SK-N-SH (cell line): ENCODE data around the gene TM9SF1. TPM values are rescaled to one million over a fixed set of nuclear protein-coding genes. Genes with fewer than 3 reads are reported as not detected.
A peak's percentile ranks its signal among the peaks of the same experiment; 100 is the strongest.

Experiments
- CTCF ChIA-PET: fragments of 300-600, 350-600 bp; formaldehyde crosslinking; extraction: SDS; loops from one replicate; lab custom pipeline; 2021; lab: Yijun Ruan, JAX
- POLR2A ChIA-PET: fragments of 350-600 bp; sonication (Branson Sonifier 250); formaldehyde crosslinking; extraction: SDS; loops from one replicate; lab custom pipeline; 2020; ENCODE audit warnings: antibody characterized with exemption, inconsistent platforms; lab: Yijun Ruan, JAX
- DNase-seq: peaks from one replicate; pipeline ENCODE4 v3.0.0; 2012
- H2AFZ ChIP-seq: fragments of 200-600 bp; sonication (generic); 2 replicates; pipeline ENCODE4 v1.8.1; 2016; ENCODE audit warnings: antibody characterized with exemption, mild to moderate bottlenecking, low read depth
- H3F3A ChIP-seq: fragments of 200-600 bp; sonication (generic); replicated peaks from 2 replicates; pipeline ENCODE3; 2016; ENCODE audit warnings: antibody characterized with exemption, mild to moderate bottlenecking; ENCODE audit not compliant: insufficient read depth
- H3K27ac ChIP-seq, 2 experiments: fragments of 200-500 bp in 1 of 2; fragments of 200-600 bp in 1 of 2; sonication (Bioruptor generic) in 1 of 2; sonication (generic), shearing (Covaris generic) in 1 of 2; 2 replicates each; pipeline versions ENCODE4 v1.5.1 to v1.6.1; 2014 to 2016; ENCODE audit warnings: low read depth in 2 of 2, inconsistent platforms in 1 of 2, low read length in 1 of 2, mild to moderate bottlenecking in 1 of 2, mixed read lengths in 1 of 2
- H3K27me3 ChIP-seq: fragments of 200-600 bp; sonication (generic), shearing (Covaris generic); 2 replicates; pipeline ENCODE4 v1.6.1; 2016; ENCODE audit warnings: mixed run types; ENCODE audit not compliant: insufficient read depth
- H3K36me3 ChIP-seq, 2 experiments: fragments of 200-500 bp in 1 of 2; fragments of 200-600 bp in 1 of 2; sonication (Bioruptor generic) in 1 of 2; sonication (generic) in 1 of 2; replicated peaks in 1 of 2; 2 replicates each; pipeline versions ENCODE3 to v1.5.1; 2014 to 2016; ENCODE audit warnings: low read length in 1 of 2, mild to moderate bottlenecking in 1 of 2; ENCODE audit not compliant: insufficient read depth in 2 of 2, control insufficient read depth in 1 of 2
- H3K4me1 ChIP-seq, 2 experiments: fragments of 200-500 bp in 1 of 2; fragments of 200-600 bp in 1 of 2; sonication (Bioruptor generic) in 1 of 2; sonication (generic), shearing (Covaris generic) in 1 of 2; 2 replicates each; pipeline versions ENCODE4 v1.5.1 to v1.6.1; 2014 to 2016; ENCODE audit warnings: low read depth in 1 of 2, low read length in 1 of 2, mixed run types in 1 of 2; ENCODE audit not compliant: insufficient read depth in 2 of 2, control insufficient read depth in 1 of 2
- H3K4me2 ChIP-seq: fragments of 200-600 bp; sonication (generic), shearing (Covaris generic); 2 replicates; pipeline ENCODE4 v1.6.1; 2017; ENCODE audit warnings: mixed run types
- H3K4me3 ChIP-seq, 2 experiments: fragments of 200-500 bp in 1 of 2; fragments of 200-600 bp in 1 of 2; sonication (Bioruptor generic) in 1 of 2; sonication (generic), shearing (Covaris generic) in 1 of 2; 2 replicates each; pipeline versions ENCODE4 v1.5.1 to v1.8.1; 2014 to 2016; ENCODE audit warnings: low read depth in 2 of 2, inconsistent platforms in 1 of 2, low read length in 1 of 2, mild to moderate bottlenecking in 1 of 2, mixed read lengths in 1 of 2, moderate library complexity in 1 of 2
- H3K79me2 ChIP-seq: fragments of 200-600 bp; sonication (generic); 2 replicates; pipeline ENCODE4 v1.8.1; 2017; ENCODE audit warnings: mild to moderate bottlenecking; ENCODE audit not compliant: insufficient read depth
- H3K9ac ChIP-seq: fragments of 200-600 bp; sonication (generic); 2 replicates; pipeline ENCODE4 v1.6.1; 2017; ENCODE audit warnings: mixed run types
- H3K9me2 ChIP-seq: fragments of 200-600 bp; sonication (generic); 2 replicates; pipeline ENCODE4 v1.6.1; 2017; ENCODE audit warnings: mixed run types
- H3K9me3 ChIP-seq: fragments of 200-600 bp; sonication (generic); 2 replicates; pipeline ENCODE4 v1.6.1; 2017; ENCODE audit warnings: mixed run types, mild to moderate bottlenecking, moderate library complexity
- H4K20me1 ChIP-seq: fragments of 200-600 bp; sonication (generic); 2 replicates; pipeline ENCODE4 v1.6.1; 2017; ENCODE audit warnings: mild to moderate bottlenecking, mixed run types; ENCODE audit not compliant: insufficient read depth
- FOSL2 ChIP-seq: IDR thresholded peaks from 2 replicates; pipeline ENCODE4 v1.4.0; 2012; ENCODE audit warnings: low read depth, mild to moderate bottlenecking, moderate library complexity, borderline replicate concordance
- FOXJ3 ChIP-seq: sonication (generic); formaldehyde crosslinking; IDR thresholded peaks from 2 replicates; pipeline ENCODE4 v1.5.1; 2020; ENCODE audit warnings: mild to moderate bottlenecking, missing genetic modification reagents
- GABPA ChIP-seq: IDR thresholded peaks from 2 replicates; pipeline ENCODE4 v1.4.0; 2012; ENCODE audit warnings: low read depth, mild to moderate bottlenecking
- GATA2 ChIP-seq: sonication (generic); formaldehyde crosslinking; IDR thresholded peaks from 2 replicates; pipeline ENCODE4 v1.5.0; 2020; ENCODE audit warnings: mild to moderate bottlenecking, missing genetic modification reagents
- MEF2A ChIP-seq: IDR thresholded peaks from 2 replicates; pipeline ENCODE4 v1.4.0; 2012; ENCODE audit warnings: low read depth, borderline replicate concordance
- MXI1 ChIP-seq: IDR thresholded peaks from 2 replicates; pipeline ENCODE4 v1.6.1; 2012; ENCODE audit warnings: mild to moderate bottlenecking, low read depth, low read length, improper control_type of control experiment
- NRF1 ChIP-seq: IDR thresholded peaks from 2 replicates; pipeline ENCODE4 v1.6.1; 2012; ENCODE audit warnings: low read depth, mild to moderate bottlenecking, low read length
- POLR2AphosphoS5 ChIP-seq: IDR thresholded peaks from 2 replicates; pipeline ENCODE4 v1.6.1; 2012; ENCODE audit warnings: low read depth, low read length
- RAD21 ChIP-seq: IDR thresholded peaks from 2 replicates; pipeline ENCODE4 v1.6.1; 2012; ENCODE audit warnings: mild to moderate bottlenecking, low read length
- RCOR1 ChIP-seq: fragments of 150-350 bp; IDR thresholded peaks from 2 replicates; pipeline ENCODE4 v1.6.1; 2017; ENCODE audit warnings: antibody characterized with exemption, low read length
- REST ChIP-seq: IDR thresholded peaks from 2 replicates; pipeline ENCODE4 v1.6.1; 2012; ENCODE audit warnings: mild to moderate bottlenecking, low read depth, low read length, moderate library complexity
- SIN3A ChIP-seq: IDR thresholded peaks from 2 replicates; pipeline ENCODE4 v1.6.1; 2012; ENCODE audit warnings: low read depth, mild to moderate bottlenecking, low read length, moderate library complexity, borderline replicate concordance
- SMC3 ChIP-seq: IDR thresholded peaks from 2 replicates; pipeline ENCODE4 v1.6.1; 2012; ENCODE audit warnings: low read depth, low read length, improper control_type of control experiment
- TAF1 ChIP-seq: IDR thresholded peaks from 2 replicates; pipeline ENCODE4 v1.6.1; 2012; ENCODE audit warnings: low read depth, mild to moderate bottlenecking, low read length, moderate library complexity, borderline replicate concordance
- USF1 ChIP-seq: IDR thresholded peaks from 2 replicates; pipeline ENCODE4 v1.4.0; 2012; ENCODE audit warnings: low read depth, borderline replicate concordance
- YY1 ChIP-seq: IDR thresholded peaks from 2 replicates; pipeline ENCODE4 v1.4.0; 2012; ENCODE audit warnings: low read depth, mild to moderate bottlenecking
- WGBS: methylation state at CpG from one replicate; pipeline ENCODE4 v1.1.6; 2017; ENCODE audit warnings: low lambda C conversion rate; 5-methylcytosine and 5-hydroxymethylcytosine counted together
- polyA plus RNA-seq, 3 experiments: library from polyadenylated mRNA; depleted of rRNA; stranded (reverse); fragments of >200 nt; gene quantifications; 2 replicates each; pipeline ENCODE4 v1.2.3, GENCODE V29; 2012
- TF ChIP-seq, protein P1 (sequence below): IDR thresholded peaks from 2 replicates; pipeline ENCODE4 v1.4.0; 2012; ENCODE audit warnings: low read depth

Gene TM9SF1
- polyA plus RNA-seq, 1 of the 3 experiments (the other 2 are of a cell fraction), result 48.7 TPM

DNA sequence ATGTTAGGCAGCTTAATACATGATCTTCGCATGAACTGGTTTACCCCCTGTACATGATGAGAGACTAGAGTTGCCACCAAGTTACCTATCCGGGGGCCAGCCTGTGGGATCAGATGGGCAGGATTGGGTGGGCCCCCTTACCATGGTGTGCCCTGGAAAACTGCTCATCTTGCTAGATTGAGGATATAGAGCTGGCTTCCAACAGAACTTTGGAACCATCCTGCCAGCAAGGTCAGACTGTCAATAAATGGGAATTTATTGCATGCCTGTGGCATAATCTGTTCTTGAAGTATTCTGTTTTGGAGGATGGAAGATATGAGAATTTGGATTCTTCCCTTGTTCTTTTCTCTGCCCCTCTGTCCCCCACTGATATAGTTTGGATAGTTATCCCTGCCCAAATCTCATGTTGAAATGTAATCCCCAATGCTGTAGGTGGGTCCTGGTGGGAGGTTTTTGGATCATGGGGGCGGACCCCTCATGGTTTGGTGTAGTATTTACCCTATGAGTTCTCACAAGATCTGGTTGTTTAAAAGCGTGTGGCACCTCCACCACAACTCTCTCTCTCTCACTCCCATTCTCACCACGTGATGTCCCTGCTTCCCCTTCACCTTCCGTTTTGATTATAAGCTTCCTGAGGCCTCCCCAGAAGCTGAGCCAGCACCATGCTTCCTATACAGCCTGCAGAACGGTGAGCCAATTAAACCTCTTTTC, 3.7 kb upstream of the TM9SF1 start:
- WGBS, result 94% methylated on average over 7 of the region's 7 CpGs
- Histone ChIP-seq H2AFZ (no peak overlapping the region), H3K4me1 (peaks cover 11% of the 10 kb centered on the region in 2 experiments; a peak in 2 of 4 replicates), H3K36me3 (peaks cover 2 to 33% of the 10 kb centered on the region in 2 experiments), H3K27ac (no peak overlapping the region), H3K9me3 (no peaks in the 10 kb centered on the region), H3K9ac (no peak overlapping the region), H4K20me1 (no peaks in the 10 kb centered on the region), H3K79me2 (peaks cover 65% of the 10 kb centered on the region), H3K4me2 (no peak overlapping the region; the same call in 1 of the 2 replicates), H3K4me3 (no peak overlapping the region), H3K9me2 (no peaks in the 10 kb centered on the region), H3K27me3 (no peaks in the 10 kb centered on the region), H3F3A (no peaks in the 10 kb centered on the region)
- ChIA-PET CTCF (interaction anchor here (0.6 to 1.8 kb wide), 3 partner anchors 9 to 17 kb away, joined by 3 to 4 read pairs (median 3); partner anchors contain the start of gene MDP1), POLR2A (interaction anchor here (1.6 kb wide), 1 partner anchor 14 kb away, joined by 5 read pairs; the partner anchor contains the start of gene CHMP4A)
- no peak for TF ChIP-seq RAD21
- TF ChIP-seq RCOR1, result no peak
- TF ChIP-seq REST, result no peak
- no peak for TF ChIP-seq USF1
- no peak for TF ChIP-seq YY1
- TF ChIP-seq, protein P1, sequence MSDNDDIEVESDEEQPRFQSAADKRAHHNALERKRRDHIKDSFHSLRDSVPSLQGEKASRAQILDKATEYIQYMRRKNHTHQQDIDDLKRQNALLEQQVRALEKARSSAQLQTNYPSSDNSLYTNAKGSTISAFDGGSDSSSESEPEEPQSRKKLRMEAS, result no peak
- no peak for TF ChIP-seq TAF1
- no peak for TF ChIP-seq GABPA
- no peak for TF ChIP-seq FOSL2
- no peak for DNase-seq

DNA sequence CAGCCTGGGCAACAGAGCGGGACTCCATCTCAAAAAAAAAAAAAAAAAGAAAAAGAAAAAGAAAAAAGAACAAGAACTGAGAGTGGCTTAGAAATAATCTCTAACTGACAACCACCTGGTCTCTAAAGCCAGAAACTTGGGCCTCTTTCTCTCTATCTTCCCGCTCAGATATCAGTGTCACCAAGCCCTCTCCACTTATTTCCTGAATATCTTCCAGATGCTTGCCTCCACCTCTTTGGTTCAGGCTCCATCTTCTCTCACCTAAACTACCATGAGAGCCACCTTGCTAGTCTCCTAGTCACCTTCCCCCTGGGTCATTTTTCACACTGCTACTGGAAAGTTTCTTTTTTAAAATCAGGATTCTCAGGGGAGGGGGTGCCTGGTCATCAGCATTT, 1.8 kb upstream of the TM9SF1 start:
- no peaks in the 10 kb centered on the region for H3F3A ChIP-seq
- no peak overlapping the region for H3K9ac ChIP-seq
- ChIA-PET POLR2A (no interaction called here), CTCF (interaction anchor here (1.7 to 1.9 kb wide), 2 partner anchors 36 to 100 kb away, joined by 6 to 8 read pairs; partner anchors contain the start of gene IRF9)
- H3K9me2 ChIP-seq, result no peaks in the 10 kb centered on the region
- no peak overlapping the region for H2AFZ ChIP-seq
- DNase-seq, result no peak
- H3K27me3 ChIP-seq, result no peaks in the 10 kb centered on the region
- WGBS, result 89% methylated on average over 2 of the region's 2 CpGs
- H3K4me2 ChIP-seq, result peak overlapping the region; percentile 97
- no peak for TF ChIP-seq GATA2 (CRISPR knock-in tag)
- no peak for TF ChIP-seq GABPA
- no peak for TF ChIP-seq TAF1
- TF ChIP-seq, protein P1, result no peak
- no peak for TF ChIP-seq RAD21
- no peak for TF ChIP-seq FOXJ3 (CRISPR knock-in tag)
- TF ChIP-seq SMC3, result no peak
- TF ChIP-seq SIN3A, result no peak
- no peak for TF ChIP-seq NRF1
- TF ChIP-seq POLR2AphosphoS5, result no peak
- no peak for TF ChIP-seq RCOR1
- TF ChIP-seq MEF2A, result no peak
- no peak for TF ChIP-seq MXI1
- peaks cover 11% of the 10 kb centered on the region in 2 experiments; a peak in 2 of 4 replicates for H3K4me1 ChIP-seq
- H3K79me2 ChIP-seq, result peaks cover 83% of the 10 kb centered on the region
- no peaks in the 10 kb centered on the region for H3K9me3 ChIP-seq
- peak overlapping the region in 1 of 2 experiments; percentile 85; a peak in 2 of 4 replicates for H3K4me3 ChIP-seq
- H3K36me3 ChIP-seq, result peaks cover 9 to 31% of the 10 kb centered on the region in 2 experiments
- H3K27ac ChIP-seq, result no peak overlapping the region
- no peaks in the 10 kb centered on the region for H4K20me1 ChIP-seq
